ENCODE data around the gene REEP5.
"Not testable (repeated sequence)": the region's sequence is repeated elsewhere in the genome, so short reads cannot be mapped to it uniquely, and the experiment has no call there.

GRCh38 chr5:112860571-112860928 is 61.5 kb downstream of the REEP5 start:
- not testable (repeated sequence) for TF ChIP-seq CTCF, POLR2A (IDR thresholded peaks at IDR 0.05)

Data from thyroid gland (tissue), 4 donors.